Breast epithelium (tissue), 4 donors: Measurements from ENCODE around the gene SNX30. TPM values are rescaled to one million over a fixed set of nuclear protein-coding genes. Genes with fewer than 3 reads are reported as not detected.

Experiments
- DNase-seq, 2 donors: peaks; one replicate each; pipeline ENCODE4 v3.0.0-alpha.2; 2019; ENCODE audit warnings: low spot score in 2 of 2
- H3K27ac ChIP-seq, 2 donors: fragments of 200-600 bp; sonication (generic) in 1 of 2; one replicate each; pipeline ENCODE4 v1.5.1; 2016 to 2019; ENCODE audit warnings: mild to moderate bottlenecking in 1 of 2
- H3K27me3 ChIP-seq, 2 donors: fragments of 200-600 bp; sonication (generic) in 1 of 2; one replicate each; pipeline versions ENCODE4 v1.5.1 to v1.6.0; 2017 to 2019; ENCODE audit warnings: control low read depth in 1 of 2, mild to moderate bottlenecking in 1 of 2
- H3K36me3 ChIP-seq: fragments of 200-600 bp; one replicate; pipeline ENCODE4 v1.5.1; 2019
- H3K4me1 ChIP-seq, 2 donors: fragments of 200-600 bp; sonication (generic); one replicate each; pipeline ENCODE4 v1.5.1; 2016 to 2019; ENCODE audit warnings: control low read depth in 1 of 2
- H3K4me3 ChIP-seq, 3 donors: fragments of 200-600 bp; sonication (generic); 1 replicate in 2 of 3; 2 replicates in 1 of 3; pipeline ENCODE4 v1.5.1; 2016 to 2019; ENCODE audit warnings: mild to moderate bottlenecking in 3 of 3, moderate library complexity in 2 of 3
- H3K9me3 ChIP-seq, 2 donors: fragments of 200-600 bp; sonication (generic) in 1 of 2; one replicate each; pipeline ENCODE4 v1.5.1; 2016 to 2019; ENCODE audit warnings: control low read depth in 1 of 2
- POLR2A ChIP-seq: fragments of 450-650 bp; IDR thresholded peaks from one replicate; pipeline ENCODE4 v1.6.1; 2016; ENCODE audit warnings: antibody characterized with exemption, mild to moderate bottlenecking, moderate library complexity
- POLR2AphosphoS5 ChIP-seq, 3 donors: sonication (generic); formaldehyde crosslinking; IDR thresholded peaks; one replicate each; pipeline ENCODE4 v1.6.1; 2017; ENCODE audit warnings: antibody characterized with exemption in 3 of 3
- intact Hi-C: fragments of 100-400 bp; cut with DNase I; formaldehyde crosslinking; loops from one replicate; pipeline ENCODE4 v1.15.1; 2023; ENCODE audit warnings: low total_unique reads
- total RNA-seq, 3 donors: library from RNA; depleted of rRNA; stranded (reverse); fragments of >200 nt; gene quantifications; one replicate each; pipeline ENCODE4 v1.1.0, GENCODE V29; 2016
- TF ChIP-seq, protein P1 (sequence below), 3 donors: fragments of 450-650 bp; IDR thresholded peaks; one replicate each; pipeline ENCODE4 v1.5.1; 2016 to 2017; ENCODE audit warnings: antibody characterized with exemption in 3 of 3, mild to moderate bottlenecking in 3 of 3, moderate library complexity in 3 of 3

Gene SNX30
- total RNA-seq, 3 donors from 2014 or later: 15.2 to 18.7 (median 16.4) TPM

DNA sequence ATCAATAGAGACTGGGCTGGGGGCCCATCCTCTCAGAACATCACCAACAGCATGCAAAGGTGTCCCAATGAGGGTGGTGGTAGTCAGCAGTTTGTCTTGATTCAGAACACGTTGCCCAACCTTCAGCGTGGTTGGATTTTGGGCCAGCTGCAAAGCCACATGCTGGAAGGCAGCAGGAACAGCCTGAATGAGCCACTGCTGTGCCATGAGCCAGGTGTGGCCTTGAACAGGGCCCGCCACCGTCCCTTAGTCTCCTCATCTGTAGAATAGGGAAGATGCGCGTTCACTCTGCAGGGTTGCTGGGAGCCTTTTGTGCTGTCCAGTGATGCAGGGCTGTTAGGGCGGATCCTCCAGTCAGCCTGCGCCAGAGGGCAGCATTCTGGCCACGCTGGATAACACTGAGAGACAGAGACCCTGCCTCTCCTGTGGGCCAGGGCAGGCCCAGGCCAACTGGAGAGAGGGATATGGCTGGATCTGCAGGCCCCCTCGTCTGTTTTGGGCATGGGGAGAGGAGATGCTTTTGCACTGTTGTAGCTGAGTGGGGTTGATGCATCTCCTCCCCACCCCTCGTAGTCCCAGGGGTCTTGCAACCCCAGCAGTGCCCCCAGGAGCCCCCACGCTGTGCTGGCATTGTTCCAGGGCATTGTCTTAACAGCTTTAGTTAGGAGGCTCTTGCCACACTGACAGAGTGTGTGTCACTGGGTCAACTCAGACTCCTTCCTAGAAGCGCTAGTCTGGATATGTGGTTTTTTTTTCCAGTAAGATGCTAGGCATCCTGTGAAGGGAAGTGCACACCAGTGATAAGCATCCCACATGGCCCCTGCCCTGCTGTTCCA is 98.0 kb downstream of the SNX30 start:
- intact Hi-C loops: no loop called here
- TF ChIP-seq POLR2A: no peak
- TF ChIP-seq, protein P1, sequence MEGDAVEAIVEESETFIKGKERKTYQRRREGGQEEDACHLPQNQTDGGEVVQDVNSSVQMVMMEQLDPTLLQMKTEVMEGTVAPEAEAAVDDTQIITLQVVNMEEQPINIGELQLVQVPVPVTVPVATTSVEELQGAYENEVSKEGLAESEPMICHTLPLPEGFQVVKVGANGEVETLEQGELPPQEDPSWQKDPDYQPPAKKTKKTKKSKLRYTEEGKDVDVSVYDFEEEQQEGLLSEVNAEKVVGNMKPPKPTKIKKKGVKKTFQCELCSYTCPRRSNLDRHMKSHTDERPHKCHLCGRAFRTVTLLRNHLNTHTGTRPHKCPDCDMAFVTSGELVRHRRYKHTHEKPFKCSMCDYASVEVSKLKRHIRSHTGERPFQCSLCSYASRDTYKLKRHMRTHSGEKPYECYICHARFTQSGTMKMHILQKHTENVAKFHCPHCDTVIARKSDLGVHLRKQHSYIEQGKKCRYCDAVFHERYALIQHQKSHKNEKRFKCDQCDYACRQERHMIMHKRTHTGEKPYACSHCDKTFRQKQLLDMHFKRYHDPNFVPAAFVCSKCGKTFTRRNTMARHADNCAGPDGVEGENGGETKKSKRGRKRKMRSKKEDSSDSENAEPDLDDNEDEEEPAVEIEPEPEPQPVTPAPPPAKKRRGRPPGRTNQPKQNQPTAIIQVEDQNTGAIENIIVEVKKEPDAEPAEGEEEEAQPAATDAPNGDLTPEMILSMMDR (IDR thresholded peaks at IDR 0.05): no peak
- H3K4me1 ChIP-seq: no peaks in the 10 kb centered on the region
- DNase-seq: no peak
- H3K27ac ChIP-seq: no peak overlapping the region
- H3K4me3 ChIP-seq: no peak overlapping the region
- no peaks in the 10 kb centered on the region for H3K27me3 ChIP-seq
- H3K9me3 ChIP-seq: no peaks in the 10 kb centered on the region
- no peaks in the 10 kb centered on the region for H3K36me3 ChIP-seq

DNA sequence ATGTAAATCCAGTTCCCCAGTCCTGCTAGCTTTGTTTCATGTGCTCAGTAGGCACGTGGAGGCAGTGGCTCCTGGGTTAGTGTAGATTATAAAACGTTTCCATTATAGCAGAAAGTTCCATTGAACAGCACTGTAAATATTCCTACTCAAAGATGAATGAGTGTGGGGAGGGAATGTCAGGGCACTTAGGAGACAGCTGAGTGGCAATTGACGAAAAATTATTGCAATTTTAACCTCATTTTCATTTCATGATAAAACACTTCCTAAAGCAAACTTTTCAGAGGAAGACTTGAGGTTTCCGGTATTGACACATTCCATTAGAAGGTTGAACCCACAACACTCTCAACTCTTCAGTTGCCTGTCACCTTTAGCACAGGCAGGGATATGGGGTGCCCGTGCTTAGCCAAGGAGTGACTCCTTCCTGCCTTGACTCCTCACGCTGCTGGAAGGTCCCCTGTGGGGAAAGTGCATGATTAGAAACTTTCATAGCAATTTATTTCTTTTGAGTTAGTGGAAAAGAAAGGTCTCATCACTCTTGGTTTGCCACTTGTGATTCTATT is 98.9 kb downstream of the SNX30 start:
- Histone ChIP-seq H3K4me1 (no peaks in the 10 kb centered on the region), H3K4me3 (no peak overlapping the region), H3K9me3 (no peaks in the 10 kb centered on the region), H3K27me3 (no peaks in the 10 kb centered on the region), H3K27ac (no peak overlapping the region), H3K36me3 (no peaks in the 10 kb centered on the region)
- DNase-seq: no peak
- no peak for TF ChIP-seq POLR2A
- no peak for TF ChIP-seq POLR2AphosphoS5 (IDR thresholded peaks at IDR 0.05)
- TF ChIP-seq, protein P1 (IDR thresholded peaks at IDR 0.05): no peak
- intact Hi-C loops: no loop called here

DNA sequence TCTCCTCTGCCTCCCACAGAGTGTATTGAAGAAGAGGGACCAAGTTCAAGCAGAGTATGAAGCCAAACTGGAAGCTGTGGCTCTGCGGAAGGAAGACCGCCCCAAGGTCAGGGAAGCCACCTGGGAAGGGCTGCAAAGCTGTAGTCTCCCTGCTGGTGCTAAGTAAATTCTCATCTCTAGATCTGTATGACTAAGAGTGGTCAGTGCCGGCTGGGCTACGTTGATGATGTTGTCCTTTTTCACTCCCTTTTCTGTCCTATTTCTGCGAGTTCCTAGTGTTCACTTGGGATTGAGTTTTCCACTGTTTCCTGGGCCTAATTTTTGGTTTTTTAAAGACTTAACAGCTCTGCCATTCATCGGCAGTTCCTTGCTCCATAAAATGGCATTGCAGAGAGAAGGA is 100.3 kb downstream of the SNX30 start:
- Histone ChIP-seq H3K27me3 (no peaks in the 10 kb centered on the region), H3K36me3 (no peaks in the 10 kb centered on the region), H3K4me1 (no peaks in the 10 kb centered on the region), H3K27ac (no peak overlapping the region), H3K9me3 (no peaks in the 10 kb centered on the region), H3K4me3 (no peak overlapping the region)
- TF ChIP-seq, protein P1 (IDR thresholded peaks at IDR 0.05): no peak
- TF ChIP-seq POLR2A: no peak
- no peak for TF ChIP-seq POLR2AphosphoS5 (IDR thresholded peaks at IDR 0.05)
- intact Hi-C loops: no loop called here
- no peak for DNase-seq

DNA sequence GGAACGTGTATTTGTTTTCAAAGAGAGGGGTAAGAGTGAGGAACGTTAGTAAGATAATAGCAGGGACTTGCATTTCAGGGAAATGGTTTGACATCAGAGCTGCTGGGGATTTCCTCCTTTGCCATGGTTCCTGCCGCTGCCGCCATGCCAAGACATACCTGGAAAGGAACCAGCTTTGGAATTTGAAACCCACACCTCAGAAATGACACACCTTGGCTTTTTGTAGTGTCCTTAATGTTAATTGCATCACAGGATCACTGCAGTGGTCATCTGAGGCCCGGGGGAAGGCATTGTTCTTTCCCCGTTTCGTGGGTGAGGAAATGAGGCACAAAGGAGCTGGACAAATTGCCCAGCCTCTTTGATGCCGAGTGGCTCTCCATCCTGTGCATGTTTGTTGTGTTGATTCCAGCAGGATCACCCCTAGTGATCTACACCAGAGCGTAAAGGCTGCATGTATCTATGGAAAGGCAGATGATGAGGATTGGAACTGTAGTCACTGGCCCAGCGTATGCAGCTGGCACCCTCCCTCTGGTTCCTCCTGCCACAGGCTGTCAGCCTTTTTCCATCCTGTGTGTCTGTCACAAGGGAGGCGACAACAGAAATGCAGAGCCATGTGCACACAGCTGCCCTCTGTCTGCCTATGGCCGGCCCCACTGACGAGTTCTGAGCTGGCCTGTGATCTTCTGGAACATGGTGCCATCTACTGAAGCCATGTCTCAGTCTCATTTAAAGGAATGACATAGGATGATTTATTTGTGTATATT is 102.4 kb downstream of the SNX30 start:
- intact Hi-C loops: no loop called here
- Histone ChIP-seq H3K27me3 (no peaks in the 10 kb centered on the region), H3K4me1 (no peaks in the 10 kb centered on the region), H3K27ac (no peak overlapping the region), H3K9me3 (no peaks in the 10 kb centered on the region), H3K4me3 (no peak overlapping the region), H3K36me3 (no peaks in the 10 kb centered on the region)
- TF ChIP-seq POLR2AphosphoS5 (IDR thresholded peaks at IDR 0.05) (no peak), POLR2A (no peak)
- TF ChIP-seq, protein P1 (IDR thresholded peaks at IDR 0.05): no peak
- DNase-seq: no peak
